GM18867 (cell line): ENCODE results near the gene KCNF1.

Experiments
- ATAC-seq: cut with Tn5 transposase; IDR thresholded peaks from one replicate; pipeline ENCODE4 v1.9.1; 2021; ENCODE audit warnings: mild to moderate bottlenecking, moderate library complexity; ENCODE audit not compliant: unreplicated experiment

The KCNF1 gene

GRCh38 chr2:10961490-10961875 is 49.7 kb downstream of the KCNF1 start:
- ATAC-seq: no peak

DNA sequence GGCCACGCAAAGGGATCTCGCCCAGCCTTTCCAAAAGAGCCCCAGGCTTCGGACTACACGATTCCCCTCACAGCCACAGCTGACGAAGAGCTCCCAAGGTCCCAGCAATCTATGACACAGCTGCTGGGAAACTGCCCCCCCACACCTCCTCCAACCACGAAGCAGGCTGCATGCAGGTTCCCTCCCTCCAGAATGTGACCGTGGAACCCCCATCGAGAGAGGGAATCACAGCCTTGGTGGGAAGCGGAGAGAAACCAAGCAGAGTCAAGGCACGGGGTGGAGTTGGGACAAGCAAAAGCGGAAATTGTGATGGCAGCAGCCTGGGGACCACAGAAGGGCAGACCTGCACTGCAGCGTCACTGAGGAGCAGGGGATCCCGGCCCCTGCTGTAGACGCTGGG is 50.3 kb downstream of the KCNF1 start:
- no peak for ATAC-seq

DNA sequence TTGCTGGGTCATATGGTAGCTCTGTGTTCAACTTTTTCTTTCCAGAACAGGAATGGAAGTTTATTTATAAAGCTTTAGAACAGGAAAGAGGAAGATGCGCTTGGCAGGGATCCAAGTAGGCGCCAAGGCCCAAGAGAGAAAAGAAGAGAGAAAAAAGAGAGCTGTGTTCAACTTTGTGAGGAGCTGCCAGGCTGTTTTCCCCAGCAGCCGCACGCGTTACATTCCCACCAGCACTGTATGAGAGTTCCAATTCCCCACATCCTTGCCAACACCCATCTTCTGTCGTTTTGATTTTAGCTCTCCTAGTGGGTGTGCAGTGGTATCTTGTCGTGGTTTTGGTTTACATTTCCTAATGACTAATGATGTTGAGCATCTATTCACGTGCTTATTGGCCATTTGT is 51.4 kb downstream of the KCNF1 start:
- no peak for ATAC-seq
